Osteocyte (in vitro differentiated cells): ENCODE data around the gene GSTK1. TPM values are rescaled to one million over a fixed set of nuclear protein-coding genes. Genes with fewer than 3 reads are reported as not detected.
A peak's percentile ranks its signal among the peaks of the same experiment; 100 is the strongest.
"Not testable (repeated sequence)": the region's sequence is repeated elsewhere in the genome, so short reads cannot be mapped to it uniquely, and the experiment has no call there.

Source experiments
- DNase-seq: peaks from one replicate; pipeline ENCODE4 v3.0.0; 2021; ENCODE audit warnings: mixed read lengths; ENCODE audit not compliant: unreplicated experiment; ENCODE audit errors: extremely low spot score
- H3K27ac Mint-ChIP-seq: one replicate; pipeline ENCODE4 v1.8.0; 2021; ENCODE audit warnings: mild to moderate bottlenecking, mixed read lengths; ENCODE audit not compliant: unreplicated experiment
- H3K27me3 Mint-ChIP-seq: one replicate; pipeline ENCODE4 v1.8.0; 2021; ENCODE audit warnings: mixed read lengths; ENCODE audit not compliant: unreplicated experiment
- H3K36me3 Mint-ChIP-seq: one replicate; pipeline ENCODE4 v1.8.0; 2021; ENCODE audit warnings: mixed read lengths; ENCODE audit not compliant: unreplicated experiment
- H3K4me1 Mint-ChIP-seq: one replicate; pipeline ENCODE4 v1.8.0; 2021; ENCODE audit warnings: mixed read lengths; ENCODE audit not compliant: unreplicated experiment
- H3K4me3 Mint-ChIP-seq: one replicate; pipeline ENCODE4 v1.8.0; 2021; ENCODE audit warnings: mild to moderate bottlenecking, moderate library complexity, mixed read lengths; ENCODE audit not compliant: unreplicated experiment
- H3K9me3 Mint-ChIP-seq: one replicate; pipeline ENCODE4 v1.8.0; 2021; ENCODE audit warnings: mixed read lengths; ENCODE audit not compliant: unreplicated experiment
- CTCF ChIP-seq: fragments of 200-600 bp; sonication (generic); IDR thresholded peaks from 2 replicates; pipeline ENCODE4 v1.5.0; 2021; ENCODE audit warnings: antibody characterized with exemption, mild to moderate bottlenecking, moderate library complexity
- long read RNA-seq: library from polyadenylated mRNA; unstranded; transcript quantifications from one replicate; pipeline ENCODE4 v2.0.0, GENCODE V29; 2021
- total RNA-seq: library from RNA; stranded (reverse); gene quantifications from 2 replicates; pipeline ENCODE4 v1.2.1, GENCODE V29; 2021

Gene GSTK1
- 141 and 147 TPM in 2 replicates for total RNA-seq
- long read RNA-seq, transcript GSTK1-207 (7 exons, 1,185 nt): minor isoform, 9 of 189 reads
- long read RNA-seq, transcript GSTK1-201 (8 exons, 1,044 nt): major isoform, 151 of 189 reads
- long read RNA-seq, partial matches to known transcripts: 6 of 189 reads
- long read RNA-seq, other reads (novel, unspliced or antisense): 22 of 189 reads

GRCh38 chr7:143263266-143264195 is at the start of gene GSTK1:
Gene GSTK1, plus strand, starts transcription at chr7:143263441. Its CDS starts 73 bp downstream, at chr7:143263514.
- DNase-seq: peak; percentile 90
- no peaks in the 10 kb centered on the region for H3K27me3 Mint-ChIP-seq
- peak within 1 kb of the TSS; percentile 92 for H3K4me3 Mint-ChIP-seq
- H3K27ac Mint-ChIP-seq: peak within 1 kb of the TSS; percentile 83
- H3K9me3 Mint-ChIP-seq: no peaks in the 10 kb centered on the region
- peaks cover 24% of the 10 kb centered on the region for H3K4me1 Mint-ChIP-seq
- H3K36me3 Mint-ChIP-seq: peaks cover 18% of the 10 kb centered on the region
- no peak for TF ChIP-seq CTCF

- H3K4me3 Mint-ChIP-seq, H3K27ac Mint-ChIP-seq, H3K9me3 Mint-ChIP-seq, H3K36me3 Mint-ChIP-seq, DNase-seq: not testable (repeated sequence)
- H3K4me1 Mint-ChIP-seq: peaks cover 22% of the 10 kb centered on the region
- H3K27me3 Mint-ChIP-seq: peaks cover 10% of the 10 kb centered on the region
These were observed 49.8 kb upstream of the GSTK1 start for GRCh38 chr7:143213478-143213877.

GRCh38 chr7:143214789-143215679 is 48.2 kb upstream of the GSTK1 start:
- no peak overlapping the region for H3K27ac Mint-ChIP-seq
- no peak overlapping the region for H3K4me3 Mint-ChIP-seq
- DNase-seq: no peak
- peaks cover 6% of the 10 kb centered on the region for H3K27me3 Mint-ChIP-seq
- no peaks in the 10 kb centered on the region for H3K9me3 Mint-ChIP-seq
- peaks cover 2% of the 10 kb centered on the region for H3K36me3 Mint-ChIP-seq
- peaks cover 22% of the 10 kb centered on the region for H3K4me1 Mint-ChIP-seq
- TF ChIP-seq CTCF: peak; percentile 100

- TF ChIP-seq CTCF: no peak
- no peak for DNase-seq
- H3K36me3 Mint-ChIP-seq: peaks cover 2% of the 10 kb centered on the region
- H3K4me3 Mint-ChIP-seq: no peak overlapping the region
- peaks cover 6% of the 10 kb centered on the region for H3K27me3 Mint-ChIP-seq
- peak overlapping the region; percentile 67 for H3K27ac Mint-ChIP-seq
- no peaks in the 10 kb centered on the region for H3K9me3 Mint-ChIP-seq
- H3K4me1 Mint-ChIP-seq: peaks cover 22% of the 10 kb centered on the region
These were observed 47.1 kb upstream of the GSTK1 start for GRCh38 chr7:143216151-143216550.

- DNase-seq: no peak
- Mint-ChIP-seq H3K27ac (no peak overlapping the region), H3K27me3 (peaks cover 9% of the 10 kb centered on the region), H3K9me3 (no peaks in the 10 kb centered on the region), H3K4me1 (peaks cover 22% of the 10 kb centered on the region), H3K4me3 (no peak overlapping the region), H3K36me3 (peaks cover 2% of the 10 kb centered on the region)
- no peak for TF ChIP-seq CTCF
These were observed 46.6 kb upstream of the GSTK1 start for GRCh38 chr7:143216686-143217085.
